NCI-H128 (cell line): Measurements from ENCODE around the gene MYD88.

Source experiments
- DNase-seq: peaks from one replicate; lab custom pipeline; 2025; ENCODE audit not compliant: unreplicated experiment; lab: John Stamatoyannopoulos, UW

The MYD88 gene

GRCh38 chr3:38111696-38112377 lies 26.6 kb upstream of the MYD88 start:
- no peak for DNase-seq

- no peak for DNase-seq
Observed at GRCh38 chr3:38112378-38112761, 26.1 kb upstream of the MYD88 start.

DNA sequence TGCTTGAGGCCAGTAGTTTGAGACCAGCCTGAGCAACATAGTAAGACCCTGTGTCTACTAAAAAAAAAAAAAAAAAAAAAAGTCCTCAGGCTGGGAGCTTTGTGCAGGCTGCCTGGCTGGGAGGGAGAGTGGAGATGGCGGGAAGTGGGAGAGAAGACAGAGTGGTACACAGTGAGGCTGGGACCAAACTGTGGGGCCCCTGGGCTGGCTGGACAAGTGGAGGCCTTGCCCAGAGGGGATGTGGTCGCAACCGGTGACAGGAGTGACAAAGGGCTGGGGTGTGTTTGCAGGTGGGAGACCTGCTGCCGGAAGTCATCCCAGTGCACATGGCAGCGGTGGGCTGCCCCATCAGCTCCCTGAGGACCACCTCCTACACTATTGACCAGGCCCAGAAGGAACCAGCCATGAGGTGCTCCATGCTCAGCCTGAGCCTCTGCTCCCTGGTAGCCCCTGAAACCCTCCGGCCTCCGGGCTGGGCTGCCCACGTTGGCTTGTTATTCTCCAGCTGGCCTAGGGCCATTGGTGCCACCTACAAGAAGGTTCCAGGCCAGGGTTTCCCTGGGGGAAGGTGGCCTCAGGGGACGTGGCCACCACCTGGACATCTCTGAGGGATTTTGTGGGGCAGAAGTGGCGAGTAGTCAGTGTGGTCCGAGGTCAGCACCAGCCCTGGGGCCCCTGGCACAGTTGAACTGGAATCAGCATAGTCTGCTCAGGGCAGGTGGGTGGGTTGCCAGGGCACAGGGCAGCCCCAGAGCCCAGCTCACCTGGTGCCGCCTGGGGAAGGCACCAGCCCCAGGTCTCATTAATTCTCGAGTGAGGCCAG lies 24.2 kb upstream of the MYD88 start:
- no peak for DNase-seq

GRCh38 chr3:38114875-38115644 lies 23.4 kb upstream of the MYD88 start:
- DNase-seq, result no peak

GRCh38 chr3:38115645-38116427 lies 22.6 kb upstream of the MYD88 start:
- DNase-seq, result no peak

DNA sequence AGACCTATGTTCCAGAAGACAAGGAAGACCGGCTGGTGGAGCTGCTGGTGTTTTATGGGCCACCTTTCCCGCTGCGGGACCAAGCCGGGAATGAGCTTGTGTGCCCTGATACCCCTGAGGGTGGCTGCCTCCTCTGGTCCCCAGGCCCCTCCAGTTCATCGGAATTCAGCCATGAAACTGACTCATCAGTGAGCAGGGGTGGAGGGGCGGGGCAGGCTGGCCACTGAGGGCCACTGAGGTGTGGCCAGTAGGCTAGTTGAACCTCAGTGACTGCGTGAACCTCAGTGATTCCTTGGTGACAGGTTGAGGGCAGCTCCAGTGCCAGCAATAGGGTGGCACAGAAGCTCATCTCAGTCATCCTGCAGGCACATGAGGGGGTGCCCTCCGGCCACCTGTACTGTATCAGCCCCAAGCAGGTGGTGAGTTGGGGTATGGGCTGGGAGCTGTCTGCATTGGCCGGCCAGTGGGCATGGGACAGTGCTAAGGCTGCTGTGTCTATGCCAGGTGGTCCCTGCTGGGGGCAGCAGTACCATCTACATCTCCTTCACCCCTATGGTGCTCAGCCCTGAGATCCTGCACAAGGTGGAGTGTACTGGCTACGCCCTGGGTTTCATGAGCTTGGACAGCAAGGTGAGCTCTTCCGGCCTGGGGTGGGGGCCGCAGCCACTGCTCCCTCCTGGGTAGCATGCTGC lies 21.8 kb upstream of the MYD88 start:
- DNase-seq, result no peak

DNA sequence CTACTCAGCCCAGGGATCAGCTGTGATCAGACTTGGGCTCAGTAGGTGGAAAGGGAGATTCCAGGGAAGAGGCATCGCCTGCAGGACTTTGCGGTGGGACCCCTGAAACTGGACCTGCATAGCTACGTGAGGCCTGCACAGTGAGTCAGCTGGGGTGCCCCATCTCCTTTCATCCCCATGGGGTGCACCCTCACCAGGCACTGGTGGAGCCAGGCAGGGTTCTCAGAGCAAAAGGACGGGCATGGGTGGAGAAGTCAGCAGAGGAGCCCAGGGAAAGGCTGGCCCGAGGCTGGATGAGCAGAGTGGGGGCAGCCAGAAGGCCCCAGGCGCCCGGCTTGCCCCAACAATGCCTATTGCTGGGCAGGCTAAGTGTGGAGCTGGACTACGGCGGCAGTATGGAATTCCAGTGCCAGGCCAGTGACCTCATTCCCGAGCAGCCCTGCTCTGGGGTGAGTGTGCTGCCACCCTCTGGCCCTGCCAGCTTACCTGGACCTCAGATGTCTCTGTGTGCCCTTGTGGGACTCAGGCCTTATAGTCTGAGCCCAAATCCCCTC lies 21.2 kb upstream of the MYD88 start:
- DNase-seq, result no peak

- no peak for DNase-seq
Observed at GRCh38 chr3:38117748-38118420, 20.6 kb upstream of the MYD88 start.

DNA sequence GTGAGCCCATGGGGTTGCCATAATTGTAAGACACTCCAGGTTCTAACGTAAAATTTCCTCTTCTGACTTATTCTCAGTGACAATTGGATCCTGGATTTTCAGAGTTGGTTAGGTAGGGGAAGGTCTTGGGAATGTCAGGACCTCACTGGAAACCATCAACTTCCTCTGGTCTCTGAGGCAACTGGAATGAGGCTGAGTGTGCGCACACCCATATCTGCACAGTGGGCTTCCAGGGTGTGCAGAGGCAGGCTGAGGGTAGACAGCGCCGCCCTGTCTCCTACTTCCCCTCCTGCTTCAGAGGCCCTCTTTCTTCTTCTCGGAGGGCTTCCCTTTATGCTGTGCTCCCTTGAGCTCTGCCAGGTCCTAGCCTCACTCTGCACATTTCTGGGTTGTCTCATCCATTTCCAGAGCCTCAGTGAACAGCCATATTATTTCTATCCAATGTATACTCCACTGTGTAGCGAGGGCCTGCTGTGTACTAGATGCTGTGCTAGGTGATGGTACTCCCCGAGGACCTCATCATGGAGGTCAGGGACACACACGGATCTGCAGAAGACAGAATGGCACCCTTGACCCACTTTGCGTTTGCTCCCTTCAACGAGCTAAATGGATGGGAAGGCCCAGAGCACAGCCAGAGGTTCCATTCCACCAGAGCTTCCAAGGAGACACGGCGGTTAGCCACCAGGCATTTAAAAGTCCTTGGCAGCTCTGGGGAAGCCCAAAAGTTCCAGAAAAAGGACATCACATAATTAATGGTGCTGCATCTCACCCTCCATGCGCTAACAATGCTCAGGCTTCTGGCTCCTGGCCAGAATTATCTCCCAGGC lies 19.8 kb upstream of the MYD88 start:
- no peak for DNase-seq

- no peak for DNase-seq
Observed at GRCh38 chr3:38119248-38119544, 19.3 kb upstream of the MYD88 start.

- DNase-seq, result no peak
Observed at GRCh38 chr3:38119821-38120692, 18.4 kb upstream of the MYD88 start.

GRCh38 chr3:38120693-38121450 lies 17.6 kb upstream of the MYD88 start:
- DNase-seq, result no peak

- DNase-seq, result no peak
Observed at GRCh38 chr3:38121451-38121831, 17.0 kb upstream of the MYD88 start.

DNA sequence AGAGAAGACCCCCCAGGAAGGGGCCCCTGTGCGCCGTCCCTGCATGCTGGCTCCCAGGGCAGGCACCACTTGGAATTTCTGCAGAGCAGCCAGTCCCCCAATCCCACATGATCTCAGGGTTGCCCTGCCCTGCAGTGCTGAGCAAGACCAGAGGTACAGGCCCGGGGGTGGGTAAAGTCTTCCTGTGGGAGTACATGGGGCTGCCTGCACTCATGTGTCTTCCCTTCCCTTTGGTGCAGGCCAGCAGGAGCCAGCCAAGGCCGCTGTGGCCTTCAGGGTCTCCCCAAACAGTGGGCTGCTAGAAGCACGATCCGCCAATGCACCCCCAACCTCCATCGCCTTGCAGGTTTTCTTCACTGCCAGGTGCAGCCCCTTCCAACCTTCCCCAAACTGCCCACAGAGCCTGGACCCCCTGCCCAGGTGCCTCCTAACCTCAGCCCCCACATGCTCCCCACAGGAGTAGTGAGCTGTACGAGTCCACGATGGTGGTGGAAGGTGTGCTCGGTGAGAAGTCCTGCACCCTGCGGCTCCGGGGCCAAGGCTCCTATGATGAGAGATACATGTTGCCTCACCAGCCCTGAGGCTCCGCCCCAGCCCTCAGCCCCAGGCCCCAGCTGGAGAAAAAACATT lies 16.5 kb upstream of the MYD88 start:
- DNase-seq, result no peak

GRCh38 chr3:38122712-38123290 lies 15.7 kb upstream of the MYD88 start:
- no peak for DNase-seq

- DNase-seq, result no peak
Observed at GRCh38 chr3:38124324-38125122, 13.9 kb upstream of the MYD88 start.
